Osteoblast (primary cell): Measurements from ENCODE around the gene EHD2. TPM values are rescaled to one million over a fixed set of nuclear protein-coding genes. Genes with fewer than 3 reads are reported as not detected.

ENCODE experiments used
- DNase-seq: peaks from one replicate; pipeline ENCODE4 v3.0.0; 2011; ENCODE audit warnings: low spot score, mixed read lengths; ENCODE audit not compliant: insufficient read length; ENCODE audit errors: missing footprints
- H2AFZ ChIP-seq: 2 replicates; pipeline ENCODE4 v1.6.0; 2011; ENCODE audit warnings: mild to moderate bottlenecking, low read length
- H3K27ac ChIP-seq: 2 replicates; pipeline ENCODE4 v1.5.1; 2011; ENCODE audit warnings: mild to moderate bottlenecking, low read depth, low read length, moderate library complexity
- H3K27me3 ChIP-seq: 2 replicates; pipeline ENCODE4 v1.6.0; 2012; ENCODE audit warnings: mild to moderate bottlenecking, control low read depth, inconsistent platforms, low read length, moderate library complexity; ENCODE audit not compliant: insufficient read depth
- H3K36me3 ChIP-seq: 2 replicates; pipeline ENCODE4 v1.5.1; 2011; ENCODE audit warnings: mild to moderate bottlenecking, low read length, control low read depth, moderate library complexity; ENCODE audit not compliant: insufficient read depth
- H3K4me1 ChIP-seq: 2 replicates; pipeline ENCODE4 v1.5.1; 2011; ENCODE audit warnings: mild to moderate bottlenecking, low read length, control low read depth, moderate library complexity; ENCODE audit not compliant: insufficient read depth
- H3K4me2 ChIP-seq: 2 replicates; pipeline ENCODE4 v1.6.0; 2011; ENCODE audit warnings: mild to moderate bottlenecking, low read length; ENCODE audit not compliant: insufficient read depth
- H3K4me3 ChIP-seq: fragments of 200-600 bp; sonication (generic); 3 replicates; pipeline ENCODE4 v1.5.1; 2012; ENCODE audit warnings: mild to moderate bottlenecking, low read length, inconsistent platforms; ENCODE audit not compliant: insufficient read depth
- H3K79me2 ChIP-seq: 2 replicates; pipeline ENCODE4 v1.6.0; 2012; ENCODE audit warnings: mild to moderate bottlenecking, low read length, control low read depth, inconsistent platforms; ENCODE audit not compliant: insufficient read depth
- H3K9me3 ChIP-seq: 2 replicates; pipeline ENCODE4 v1.5.1; 2011; ENCODE audit warnings: low read depth, low read length, control low read depth
- H4K20me1 ChIP-seq: 2 replicates; pipeline ENCODE4 v1.6.0; 2012; ENCODE audit warnings: mild to moderate bottlenecking, low read length, control low read depth; ENCODE audit not compliant: insufficient read depth
- small RNA-seq: library from RNA; depleted of rRNA; stranded (forward); fragments of <200 nt; gene quantifications from one replicate; pipeline ENCODE3, GENCODE V24; 2012
- total RNA-seq: library from RNA; depleted of rRNA; stranded (reverse); fragments of >200 nt; gene quantifications from 2 replicates; pipeline ENCODE4 v1.2.3, GENCODE V29; 2012
- TF ChIP-seq, protein P1 (sequence below): IDR thresholded peaks from 2 replicates; pipeline ENCODE4 v1.5.1; 2011; ENCODE audit warnings: mild to moderate bottlenecking, low read depth, low read length, moderate library complexity; ENCODE audit errors: extremely low read depth

EHD2 gene
- total RNA-seq, 1 donor = 144 TPM

DNA sequence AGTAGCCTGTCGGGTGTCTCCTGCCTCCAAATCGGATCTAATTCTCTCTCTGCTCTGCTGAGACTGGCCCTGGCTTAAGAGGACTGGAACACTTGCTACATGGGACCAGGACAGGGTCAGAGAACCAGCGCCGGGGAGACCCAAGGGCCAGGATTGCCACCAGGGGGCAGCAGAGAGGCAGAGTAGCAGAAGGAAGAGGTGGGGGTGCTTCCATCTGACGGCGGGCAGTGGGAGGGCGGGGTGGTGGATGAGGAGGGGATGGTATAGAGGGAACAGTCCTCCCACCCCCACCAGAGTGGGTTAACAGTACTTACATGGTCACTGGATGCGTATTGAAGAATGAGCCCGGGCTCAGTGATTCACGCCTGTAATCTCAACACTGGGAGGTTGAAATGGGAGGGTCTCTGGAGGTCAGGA is 77.2 kb downstream of the EHD2 start:
- no peaks in the 10 kb centered on the region for H3K79me2 ChIP-seq
- H3K36me3 ChIP-seq = peaks cover 4% of the 10 kb centered on the region
- H3K4me2 ChIP-seq = no peak overlapping the region
- H3K27me3 ChIP-seq = no peaks in the 10 kb centered on the region
- H3K4me3 ChIP-seq = no peak overlapping the region
- H3K4me1 ChIP-seq = no peaks in the 10 kb centered on the region
- TF ChIP-seq, protein P1, sequence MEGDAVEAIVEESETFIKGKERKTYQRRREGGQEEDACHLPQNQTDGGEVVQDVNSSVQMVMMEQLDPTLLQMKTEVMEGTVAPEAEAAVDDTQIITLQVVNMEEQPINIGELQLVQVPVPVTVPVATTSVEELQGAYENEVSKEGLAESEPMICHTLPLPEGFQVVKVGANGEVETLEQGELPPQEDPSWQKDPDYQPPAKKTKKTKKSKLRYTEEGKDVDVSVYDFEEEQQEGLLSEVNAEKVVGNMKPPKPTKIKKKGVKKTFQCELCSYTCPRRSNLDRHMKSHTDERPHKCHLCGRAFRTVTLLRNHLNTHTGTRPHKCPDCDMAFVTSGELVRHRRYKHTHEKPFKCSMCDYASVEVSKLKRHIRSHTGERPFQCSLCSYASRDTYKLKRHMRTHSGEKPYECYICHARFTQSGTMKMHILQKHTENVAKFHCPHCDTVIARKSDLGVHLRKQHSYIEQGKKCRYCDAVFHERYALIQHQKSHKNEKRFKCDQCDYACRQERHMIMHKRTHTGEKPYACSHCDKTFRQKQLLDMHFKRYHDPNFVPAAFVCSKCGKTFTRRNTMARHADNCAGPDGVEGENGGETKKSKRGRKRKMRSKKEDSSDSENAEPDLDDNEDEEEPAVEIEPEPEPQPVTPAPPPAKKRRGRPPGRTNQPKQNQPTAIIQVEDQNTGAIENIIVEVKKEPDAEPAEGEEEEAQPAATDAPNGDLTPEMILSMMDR = peak; percentile 88
- DNase-seq = peak; percentile 92
- no peak overlapping the region for H2AFZ ChIP-seq
- no peaks in the 10 kb centered on the region for H3K9me3 ChIP-seq
- no peak overlapping the region for H3K27ac ChIP-seq
- no peaks in the 10 kb centered on the region for H4K20me1 ChIP-seq

DNA sequence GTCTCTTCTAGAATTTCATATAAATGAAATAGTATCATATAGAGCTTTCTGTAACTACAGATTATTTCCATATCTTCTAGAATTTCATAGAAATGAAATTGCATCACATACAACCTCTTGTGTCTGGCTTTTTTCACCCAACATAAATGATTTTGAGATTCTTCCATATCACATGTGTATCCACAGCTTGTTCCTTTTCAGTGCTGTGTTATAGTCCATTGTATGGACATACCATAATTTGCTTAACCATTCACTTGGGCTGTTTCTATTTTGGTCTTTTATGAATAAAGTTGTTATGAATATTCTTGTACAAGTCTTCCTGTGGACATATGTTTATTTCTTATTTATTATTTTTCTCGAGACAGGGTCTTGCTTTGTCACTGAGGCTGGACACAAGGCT is 79.4 kb downstream of the EHD2 start:
- TF ChIP-seq, protein P1 = no peak
- no peaks in the 10 kb centered on the region for H3K4me1 ChIP-seq
- no peak overlapping the region for H3K4me3 ChIP-seq
- no peak for DNase-seq
- H3K27ac ChIP-seq = no peak overlapping the region
- H4K20me1 ChIP-seq = no peaks in the 10 kb centered on the region
- H2AFZ ChIP-seq = no peak overlapping the region
- no peaks in the 10 kb centered on the region for H3K79me2 ChIP-seq
- H3K27me3 ChIP-seq = no peaks in the 10 kb centered on the region
- H3K4me2 ChIP-seq = no peak overlapping the region
- no peaks in the 10 kb centered on the region for H3K9me3 ChIP-seq
- no peaks in the 10 kb centered on the region for H3K36me3 ChIP-seq

Small RNAs within 50 kb of the gene (small RNA-seq; reads per million reads assigned to genes)
- not detected for gene SNORD23

Other genes with a start within 250 kb of the EHD2 start
- under 0.01 and 0.36 TPM in 2 replicates for gene SLC8A2, start 241.5 kb upstream of the EHD2 start, total RNA-seq
- 2.1 and 4.0 TPM in 2 replicates for gene KPTN, start 229.2 kb upstream of the EHD2 start, total RNA-seq
- 95.9 and 96.4 TPM in 2 replicates for gene NAPA, start 198.4 kb upstream of the EHD2 start, total RNA-seq
- gene ZNF541, start 140.3 kb upstream of the EHD2 start, total RNA-seq = under 0.01 TPM in 2 replicates
- gene BICRA, start 104.3 kb upstream of the EHD2 start, total RNA-seq = 3.8 and 4.7 TPM in 2 replicates
- 55.7 and 56.6 TPM in 2 replicates for gene NOP53, start 32.1 kb downstream of the EHD2 start, total RNA-seq
- 76.7 and 78.4 TPM in 2 replicates for gene SELENOW, start 65.3 kb downstream of the EHD2 start, total RNA-seq
- not detected in 2 replicates for gene TPRX1, start 91.1 kb downstream of the EHD2 start, total RNA-seq
- not detected in 2 replicates for gene CRX, start 108.5 kb downstream of the EHD2 start, total RNA-seq
- gene TPRX2, start 145.8 kb downstream of the EHD2 start, total RNA-seq = not detected in 2 replicates
- not detected in 2 replicates for gene SULT2A1, start 172.9 kb downstream of the EHD2 start, total RNA-seq